ENCODE data around the gene LCMT2. TPM values are rescaled to one million over a fixed set of nuclear protein-coding genes. Genes with fewer than 3 reads are reported as not detected.

LCMT2 gene, protein sequence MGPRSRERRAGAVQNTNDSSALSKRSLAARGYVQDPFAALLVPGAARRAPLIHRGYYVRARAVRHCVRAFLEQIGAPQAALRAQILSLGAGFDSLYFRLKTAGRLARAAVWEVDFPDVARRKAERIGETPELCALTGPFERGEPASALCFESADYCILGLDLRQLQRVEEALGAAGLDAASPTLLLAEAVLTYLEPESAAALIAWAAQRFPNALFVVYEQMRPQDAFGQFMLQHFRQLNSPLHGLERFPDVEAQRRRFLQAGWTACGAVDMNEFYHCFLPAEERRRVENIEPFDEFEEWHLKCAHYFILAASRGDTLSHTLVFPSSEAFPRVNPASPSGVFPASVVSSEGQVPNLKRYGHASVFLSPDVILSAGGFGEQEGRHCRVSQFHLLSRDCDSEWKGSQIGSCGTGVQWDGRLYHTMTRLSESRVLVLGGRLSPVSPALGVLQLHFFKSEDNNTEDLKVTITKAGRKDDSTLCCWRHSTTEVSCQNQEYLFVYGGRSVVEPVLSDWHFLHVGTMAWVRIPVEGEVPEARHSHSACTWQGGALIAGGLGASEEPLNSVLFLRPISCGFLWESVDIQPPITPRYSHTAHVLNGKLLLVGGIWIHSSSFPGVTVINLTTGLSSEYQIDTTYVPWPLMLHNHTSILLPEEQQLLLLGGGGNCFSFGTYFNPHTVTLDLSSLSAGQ
- 19.1 TPM for total RNA-seq

GRCh38 chr15:43329960-43330779, at the start of gene LCMT2:
TSS of gene LCMT2 (minus strand) at chr15:43330573. CDS start at chr15:43330489, 84 bp downstream.

DNA sequence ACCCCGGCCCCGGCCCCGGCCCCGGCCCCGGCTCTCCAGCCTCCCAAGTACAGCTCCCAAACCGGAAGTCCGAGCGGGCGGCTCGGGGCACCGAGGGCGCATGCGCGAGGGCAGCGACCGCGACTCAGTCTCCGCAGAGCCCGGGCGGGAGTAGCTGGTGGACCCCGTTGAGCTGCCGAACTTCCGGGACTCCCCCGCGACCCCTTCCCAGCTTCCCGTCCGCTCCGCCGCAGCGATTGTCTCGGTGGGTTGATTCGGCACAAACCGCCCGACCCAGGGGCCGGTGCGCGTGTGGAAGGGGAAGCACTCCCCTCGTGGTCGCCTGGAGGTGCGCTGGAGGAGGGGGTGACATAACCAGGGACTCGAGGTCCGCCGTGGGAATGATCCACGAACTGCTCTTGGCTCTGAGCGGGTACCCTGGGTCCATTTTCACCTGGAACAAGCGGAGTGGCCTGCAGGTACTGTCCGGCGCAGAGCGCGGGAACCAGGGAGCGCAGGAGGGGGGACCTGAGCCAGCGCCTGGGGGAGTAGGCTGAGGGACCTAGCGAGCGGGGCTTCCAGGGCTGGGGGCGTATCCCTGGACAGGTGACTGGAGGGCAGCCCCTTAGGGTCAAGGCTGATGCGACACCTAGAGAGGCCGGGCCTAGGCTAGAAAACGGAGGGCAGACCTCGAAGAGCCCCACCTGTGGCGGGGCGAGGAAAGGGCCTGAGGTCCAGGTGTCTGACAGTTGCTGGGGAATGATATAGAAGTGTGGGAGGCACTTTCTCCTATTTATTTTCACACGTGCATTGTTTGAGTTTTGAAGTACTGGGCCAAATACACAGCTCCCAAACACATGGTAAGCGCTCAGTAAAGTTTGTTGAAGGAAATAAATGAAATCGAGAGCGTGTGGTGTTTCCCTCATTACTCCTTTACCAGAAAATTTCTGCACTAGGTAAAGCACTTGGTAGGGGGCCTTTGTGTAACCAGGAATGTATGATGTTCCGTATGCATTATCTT, 40.9 kb upstream of the LCMT2 start, which contains the start of the genes TUBGCP4 and ZSCAN29:
Gene TUBGCP4, plus strand, starts transcription at position 127 of the 1,000 bp plus-strand sequence. Its CDS starts 254 bp downstream, at position 381.
Gene ZSCAN29, minus strand, starts transcription at position 69 of the 1,000 bp plus-strand sequence. CDS start 1,130 bp downstream, outside the sequence.

GRCh38 chr15:43302205-43302817, 28.1 kb downstream of the LCMT2 start, which contains the start of gene TGM7:
TSS of gene TGM7 (minus strand) at chr15:43302255.

Other genes starting within 250 kb of the LCMT2 start
- gene UBR1, start 224.5 kb downstream of the LCMT2 start, total RNA-seq: 83.9 TPM
- 54.8 TPM for gene TMEM62, start 197.0 kb downstream of the LCMT2 start, total RNA-seq
- gene CCNDBP1, start 145.2 kb downstream of the LCMT2 start, total RNA-seq: 38.5 TPM
- gene EPB42, start 109.6 kb downstream of the LCMT2 start, total RNA-seq: 0.31 TPM
- gene TGM5, start 63.6 kb downstream of the LCMT2 start, total RNA-seq: not detected
- not detected for gene TGM7, start 28.3 kb downstream of the LCMT2 start, total RNA-seq
- 47.6 TPM for gene ZSCAN29, start 40.5 kb upstream of the LCMT2 start, total RNA-seq
- 25.7 TPM for gene TUBGCP4, start 40.5 kb upstream of the LCMT2 start, total RNA-seq
- 258 TPM for gene TP53BP1, start 162.6 kb upstream of the LCMT2 start, total RNA-seq
- gene MAP1A, start 187.0 kb upstream of the LCMT2 start, total RNA-seq: 48.2 TPM